CD4-positive, CD25-positive, alpha-beta regulatory T cell (primary cell): ENCODE measurements around the gene PARD3. TPM values are rescaled to one million over a fixed set of nuclear protein-coding genes. Genes with fewer than 3 reads are reported as not detected.

Experiments
- ATAC-seq, 2 donors: fragments of 150-1000 bp; cut with Tn5 transposase; one replicate each; pipeline ENCODE4 v1.10.0; 2021; ENCODE audit warnings: low read depth in 2 of 2, moderate number of reproducible peaks in 2 of 2, moderate library complexity in 1 of 2
- DNase-seq, 3 donors: peaks; one replicate each; pipeline versions ENCODE4 v3.0.0 to v3.0.0-alpha.2; 2012 to 2022; ENCODE audit warnings: mixed read lengths in 1 of 3
- H3K27ac ChIP-seq: one replicate; pipeline ENCODE4 v1.7.0; 2013; ENCODE audit warnings: mild to moderate bottlenecking, low read length; ENCODE audit not compliant: insufficient read depth, poor library complexity, severe bottlenecking
- H3K27me3 ChIP-seq: one replicate; pipeline ENCODE4 v1.7.0; 2013; ENCODE audit warnings: low read length; ENCODE audit not compliant: control insufficient read depth, insufficient read depth
- H3K36me3 ChIP-seq: one replicate; pipeline ENCODE4 v1.7.0; 2013; ENCODE audit warnings: mild to moderate bottlenecking, low read length, moderate library complexity; ENCODE audit not compliant: control insufficient read depth, insufficient read depth
- H3K4me1 ChIP-seq: 2 replicates; pipeline ENCODE4 v1.7.0; 2013; ENCODE audit warnings: mild to moderate bottlenecking, low read length; ENCODE audit not compliant: insufficient read depth, control insufficient read depth, poor library complexity, severe bottlenecking
- H3K4me3 ChIP-seq: one replicate; pipeline ENCODE4 v1.7.0; 2013; ENCODE audit warnings: low read depth, mild to moderate bottlenecking, low read length, moderate library complexity
- H3K9me3 ChIP-seq, 2 experiments: 1 replicate in 1 of 2; 2 replicates in 1 of 2; pipeline ENCODE4 v1.7.0; 2013; ENCODE audit warnings: low read length in 2 of 2, mild to moderate bottlenecking in 1 of 2, moderate library complexity in 1 of 2; ENCODE audit not compliant: control insufficient read depth in 2 of 2
- H3K27ac Mint-ChIP-seq, 3 donors: one replicate each; pipeline ENCODE4 v1.8.0; 2020 to 2022; ENCODE audit warnings: mild to moderate bottlenecking in 3 of 3, mixed read lengths in 3 of 3, moderate library complexity in 2 of 3
- H3K27me3 Mint-ChIP-seq: one replicate; pipeline ENCODE4 v1.8.0; 2022; ENCODE audit warnings: mild to moderate bottlenecking, mixed read lengths
- H3K36me3 Mint-ChIP-seq: one replicate; pipeline ENCODE4 v1.8.0; 2020; ENCODE audit warnings: mixed read lengths
- H3K4me1 Mint-ChIP-seq, 4 donors: one replicate each; pipeline ENCODE4 v1.8.0; 2020 to 2022; ENCODE audit warnings: mixed read lengths in 4 of 4, mild to moderate bottlenecking in 1 of 4
- H3K4me3 Mint-ChIP-seq, 4 donors: one replicate each; pipeline ENCODE4 v1.8.0; 2020 to 2022; ENCODE audit warnings: mild to moderate bottlenecking in 4 of 4, mixed read lengths in 4 of 4, moderate library complexity in 3 of 4
- H3K9me3 Mint-ChIP-seq, 7 donors: one replicate each; pipeline ENCODE4 v1.8.0; 2020 to 2022; ENCODE audit warnings: mixed read lengths in 7 of 7, mild to moderate bottlenecking in 3 of 7, moderate library complexity in 2 of 7
- polyA plus RNA-seq, 4 donors: library from polyadenylated mRNA; unstranded; fragments of 300-500 nt; fragmentation: Illumina TruSeq; gene quantifications; one replicate each; pipeline ENCODE4 v1.2.3, GENCODE V29; 2021
- total RNA-seq: library from RNA; stranded (reverse); gene quantifications from one replicate; pipeline ENCODE4 v1.2.3, GENCODE V29; 2022

Gene PARD3
- total and polyA plus RNA-seq, 5 donors from 2014 or later: 0.08 to 0.79 TPM; not detected in 3

- Histone ChIP-seq H3K27ac (no peak overlapping the region), H3K9me3 (no peaks in the 10 kb centered on the region), H3K27me3 (no peaks in the 10 kb centered on the region), H3K4me1 (no peaks in the 10 kb centered on the region), H3K36me3 (no peaks in the 10 kb centered on the region), H3K4me3 (no peak overlapping the region)
- DNase-seq: no peak
- no peak overlapping the region for H3K27ac Mint-ChIP-seq
- no peak for ATAC-seq
- H3K27me3 Mint-ChIP-seq: peaks cover 4% of the 10 kb centered on the region
- no peaks in the 10 kb centered on the region for H3K4me1 Mint-ChIP-seq
- no peaks in the 10 kb centered on the region for H3K36me3 Mint-ChIP-seq
- H3K4me3 Mint-ChIP-seq: no peak overlapping the region
- H3K9me3 Mint-ChIP-seq: no peaks in the 10 kb centered on the region
Measured at GRCh38 chr10:34723750-34724149, 91.3 kb downstream of the PARD3 start.

- Mint-ChIP-seq H3K9me3 (no peaks in the 10 kb centered on the region), H3K4me1 (no peaks in the 10 kb centered on the region), H3K27me3 (peaks cover 4% of the 10 kb centered on the region), H3K36me3 (no peaks in the 10 kb centered on the region), H3K27ac (no peak overlapping the region), H3K4me3 (no peak overlapping the region)
- Histone ChIP-seq H3K9me3 (no peaks in the 10 kb centered on the region), H3K4me3 (no peak overlapping the region), H3K36me3 (no peaks in the 10 kb centered on the region), H3K27ac (no peak overlapping the region), H3K4me1 (no peaks in the 10 kb centered on the region), H3K27me3 (no peaks in the 10 kb centered on the region)
- DNase-seq: no peak
- no peak for ATAC-seq
Measured at GRCh38 chr10:34722404-34722803, 92.7 kb downstream of the PARD3 start.

GRCh38 chr10:34721208-34721840 lies 93.8 kb downstream of the PARD3 start:
- Mint-ChIP-seq H3K27ac (no peak overlapping the region), H3K4me3 (peak overlapping the region in 1 of 4 donors; percentile 58), H3K9me3 (no peaks in the 10 kb centered on the region), H3K4me1 (no peaks in the 10 kb centered on the region), H3K36me3 (no peaks in the 10 kb centered on the region), H3K27me3 (peaks cover 4% of the 10 kb centered on the region)
- no peaks in the 10 kb centered on the region for H3K27me3 ChIP-seq
- H3K36me3 ChIP-seq: no peaks in the 10 kb centered on the region
- no peak overlapping the region for H3K4me3 ChIP-seq
- no peak overlapping the region for H3K27ac ChIP-seq
- DNase-seq (no peak), ATAC-seq (no peak)
- H3K4me1 ChIP-seq: no peaks in the 10 kb centered on the region
- no peaks in the 10 kb centered on the region for H3K9me3 ChIP-seq

- Mint-ChIP-seq H3K9me3 (no peaks in the 10 kb centered on the region), H3K36me3 (no peaks in the 10 kb centered on the region), H3K27ac (no peak overlapping the region), H3K27me3 (peaks cover 4% of the 10 kb centered on the region), H3K4me3 (no peak overlapping the region), H3K4me1 (no peaks in the 10 kb centered on the region)
- DNase-seq: no peak
- no peaks in the 10 kb centered on the region for H3K4me1 ChIP-seq
- H3K27me3 ChIP-seq: no peaks in the 10 kb centered on the region
- no peak for ATAC-seq
- no peak overlapping the region for H3K4me3 ChIP-seq
- H3K9me3 ChIP-seq: no peaks in the 10 kb centered on the region
- no peak overlapping the region for H3K27ac ChIP-seq
- no peaks in the 10 kb centered on the region for H3K36me3 ChIP-seq
Measured at GRCh38 chr10:34719746-34720145, 95.3 kb downstream of the PARD3 start.

- no peaks in the 10 kb centered on the region for H3K36me3 ChIP-seq
- H3K27me3 ChIP-seq: no peaks in the 10 kb centered on the region
- Mint-ChIP-seq H3K4me3 (no peak overlapping the region), H3K4me1 (no peaks in the 10 kb centered on the region), H3K36me3 (no peaks in the 10 kb centered on the region), H3K27me3 (peaks cover 4% of the 10 kb centered on the region), H3K27ac (no peak overlapping the region), H3K9me3 (no peaks in the 10 kb centered on the region)
- DNase-seq (no peak), ATAC-seq (no peak)
- H3K27ac ChIP-seq: no peak overlapping the region
- H3K4me3 ChIP-seq: no peak overlapping the region
- no peaks in the 10 kb centered on the region for H3K4me1 ChIP-seq
- no peaks in the 10 kb centered on the region for H3K9me3 ChIP-seq
Measured at GRCh38 chr10:34719328-34719727, 95.8 kb downstream of the PARD3 start.

GRCh38 chr10:34717429-34717828 lies 97.7 kb downstream of the PARD3 start:
- no peaks in the 10 kb centered on the region for H3K36me3 Mint-ChIP-seq
- H3K27ac Mint-ChIP-seq: no peak overlapping the region
- Histone ChIP-seq H3K27ac (no peak overlapping the region), H3K27me3 (no peaks in the 10 kb centered on the region), H3K36me3 (no peaks in the 10 kb centered on the region), H3K9me3 (no peaks in the 10 kb centered on the region), H3K4me1 (no peaks in the 10 kb centered on the region), H3K4me3 (no peak overlapping the region)
- H3K4me3 Mint-ChIP-seq: no peak overlapping the region
- no peaks in the 10 kb centered on the region for H3K9me3 Mint-ChIP-seq
- ATAC-seq: no peak
- no peaks in the 10 kb centered on the region for H3K4me1 Mint-ChIP-seq
- H3K27me3 Mint-ChIP-seq: peaks cover 4% of the 10 kb centered on the region
- DNase-seq: no peak

- Mint-ChIP-seq H3K27me3 (peaks cover 4% of the 10 kb centered on the region), H3K36me3 (no peaks in the 10 kb centered on the region), H3K9me3 (no peaks in the 10 kb centered on the region), H3K27ac (no peak overlapping the region), H3K4me1 (no peaks in the 10 kb centered on the region), H3K4me3 (no peak overlapping the region)
- no peaks in the 10 kb centered on the region for H3K9me3 ChIP-seq
- no peaks in the 10 kb centered on the region for H3K36me3 ChIP-seq
- no peak overlapping the region for H3K27ac ChIP-seq
- ATAC-seq (no peak), DNase-seq (no peak)
- no peaks in the 10 kb centered on the region for H3K27me3 ChIP-seq
- H3K4me1 ChIP-seq: no peaks in the 10 kb centered on the region
- H3K4me3 ChIP-seq: no peak overlapping the region
Measured at GRCh38 chr10:34716958-34717357, 98.1 kb downstream of the PARD3 start.

GRCh38 chr10:34716234-34716633 lies 98.9 kb downstream of the PARD3 start:
- Histone ChIP-seq H3K27ac (no peak overlapping the region), H3K36me3 (no peaks in the 10 kb centered on the region), H3K4me3 (no peak overlapping the region), H3K9me3 (no peaks in the 10 kb centered on the region), H3K27me3 (no peaks in the 10 kb centered on the region), H3K4me1 (no peaks in the 10 kb centered on the region)
- Mint-ChIP-seq H3K27ac (no peak overlapping the region), H3K4me1 (no peaks in the 10 kb centered on the region), H3K4me3 (no peak overlapping the region), H3K36me3 (no peaks in the 10 kb centered on the region), H3K27me3 (peaks cover 4% of the 10 kb centered on the region), H3K9me3 (no peaks in the 10 kb centered on the region)
- ATAC-seq (no peak), DNase-seq (no peak)
